ENCODE measurements around the gene GOLT1B. TPM values are rescaled to one million over a fixed set of nuclear protein-coding genes. Genes with fewer than 3 reads are reported as not detected.

The GOLT1B gene
- total and polyA plus RNA-seq, 8 donors = 10.5 to 25.5 (median 16.5) TPM

DNA sequence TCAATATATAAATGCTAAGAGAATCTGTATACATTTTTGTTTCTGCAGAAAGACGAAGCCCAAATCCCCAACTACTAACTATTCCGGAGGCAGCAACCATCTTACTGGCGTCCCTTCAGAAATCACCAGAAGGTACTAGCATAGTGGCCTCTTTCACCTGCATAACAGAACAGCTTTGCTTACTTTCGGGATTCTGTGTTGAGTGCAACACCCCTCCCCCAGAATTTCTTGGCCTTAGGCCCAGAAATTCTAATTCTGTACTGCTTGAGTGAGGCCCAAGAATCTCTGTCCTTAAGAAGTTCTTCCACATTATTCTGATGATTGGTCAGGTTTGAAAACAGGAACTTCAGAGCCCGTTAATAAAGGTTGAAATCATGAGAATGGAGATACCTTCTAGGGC, 27.4 kb downstream of the GOLT1B start:
- H3K27me3 ChIP-seq = no peaks in the 10 kb centered on the region
- peaks cover 0 to 11% (median 8%) of the 10 kb centered on the region in 3 donors for H3K4me1 ChIP-seq
- no peaks in the 10 kb centered on the region for H3K9me3 ChIP-seq
- WGBS, 2 donors = 43 to 44% methylated on average over 5 of the region's 5 CpGs
- no peaks in the 10 kb centered on the region for H3K36me3 ChIP-seq
- ATAC-seq (peak; percentile 48 to 66 (median 59)), DNase-seq (peak in 4 of 6 donors; percentile 14 to 70 (median 43)), FAIRE-seq (no peak)
- H3K27ac ChIP-seq = peak overlapping the region in 2 of 4 donors; percentile 88 to 93
- intact Hi-C loops (cut with DNase I) = no loop called here
- TF ChIP-seq, protein P1, sequence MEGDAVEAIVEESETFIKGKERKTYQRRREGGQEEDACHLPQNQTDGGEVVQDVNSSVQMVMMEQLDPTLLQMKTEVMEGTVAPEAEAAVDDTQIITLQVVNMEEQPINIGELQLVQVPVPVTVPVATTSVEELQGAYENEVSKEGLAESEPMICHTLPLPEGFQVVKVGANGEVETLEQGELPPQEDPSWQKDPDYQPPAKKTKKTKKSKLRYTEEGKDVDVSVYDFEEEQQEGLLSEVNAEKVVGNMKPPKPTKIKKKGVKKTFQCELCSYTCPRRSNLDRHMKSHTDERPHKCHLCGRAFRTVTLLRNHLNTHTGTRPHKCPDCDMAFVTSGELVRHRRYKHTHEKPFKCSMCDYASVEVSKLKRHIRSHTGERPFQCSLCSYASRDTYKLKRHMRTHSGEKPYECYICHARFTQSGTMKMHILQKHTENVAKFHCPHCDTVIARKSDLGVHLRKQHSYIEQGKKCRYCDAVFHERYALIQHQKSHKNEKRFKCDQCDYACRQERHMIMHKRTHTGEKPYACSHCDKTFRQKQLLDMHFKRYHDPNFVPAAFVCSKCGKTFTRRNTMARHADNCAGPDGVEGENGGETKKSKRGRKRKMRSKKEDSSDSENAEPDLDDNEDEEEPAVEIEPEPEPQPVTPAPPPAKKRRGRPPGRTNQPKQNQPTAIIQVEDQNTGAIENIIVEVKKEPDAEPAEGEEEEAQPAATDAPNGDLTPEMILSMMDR (IDR thresholded peaks at IDR 0.05) = no peak
- peak overlapping the region in 1 of 4 donors; percentile 82 for H3K4me3 ChIP-seq

DNA sequence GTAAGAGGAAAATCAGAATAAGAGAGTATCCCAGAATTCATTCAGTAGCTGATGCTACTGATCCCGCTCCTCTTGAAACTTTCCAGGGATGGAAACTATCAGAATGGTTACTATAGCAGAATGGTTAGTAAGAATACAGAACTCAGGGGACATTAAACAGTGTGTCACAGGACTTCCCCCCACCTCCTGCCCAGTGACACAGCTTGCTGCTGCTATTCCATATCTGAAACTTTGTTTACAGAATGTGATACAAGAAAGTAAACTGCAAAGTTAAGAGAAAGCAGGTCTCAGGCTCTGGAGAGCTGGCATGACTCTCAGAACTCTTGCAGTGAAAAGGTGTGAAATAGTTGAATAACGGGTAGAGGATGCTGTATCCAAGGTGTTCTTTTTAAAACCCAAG, 27.9 kb downstream of the GOLT1B start:
- Histone ChIP-seq H3K27ac (peak overlapping the region in 2 of 4 donors; percentile 88 to 93), H3K36me3 (no peaks in the 10 kb centered on the region), H3K9me3 (no peaks in the 10 kb centered on the region), H3K27me3 (no peaks in the 10 kb centered on the region), H3K4me3 (no peak overlapping the region), H3K4me1 (peaks cover 0 to 11% (median 8%) of the 10 kb centered on the region in 3 donors)
- FAIRE-seq (no peak), DNase-seq (peak in 3 of 6 donors; percentile 28 to 56 (median 43)), ATAC-seq (peak; percentile 33 to 55 (median 41))
- intact Hi-C loops (cut with DNase I) = no loop called here
- WGBS, 2 donors = 35 to 42% methylated on average over 2 of the region's 2 CpGs
- TF ChIP-seq, protein P1 (IDR thresholded peaks at IDR 0.05) = no peak

DNA sequence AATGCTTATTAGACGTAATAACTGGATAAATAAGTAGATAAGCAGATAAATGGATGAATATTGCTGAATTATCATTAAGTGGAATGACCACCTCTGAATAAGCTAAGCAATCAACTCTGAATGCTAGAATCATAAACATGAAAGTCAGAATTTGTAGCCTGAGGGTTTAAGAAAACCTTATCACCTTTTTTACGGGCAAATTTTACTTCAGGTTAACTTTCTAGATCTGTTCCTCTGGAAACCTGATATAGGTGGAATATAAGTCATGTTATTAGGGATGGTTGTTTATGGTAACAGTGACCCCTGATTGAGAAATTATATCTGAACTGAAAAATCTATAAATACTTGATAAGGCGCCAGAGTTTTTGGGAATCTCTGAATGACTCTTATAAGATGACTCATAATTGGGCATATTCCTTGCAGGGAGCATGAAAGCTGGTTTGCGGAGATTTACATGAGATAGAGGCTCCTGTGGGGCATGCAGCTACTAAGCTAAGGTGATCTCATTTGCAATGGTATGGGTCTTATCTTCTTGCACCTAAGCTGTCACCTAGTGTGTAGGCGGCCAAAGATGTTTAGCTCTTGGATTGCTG, 36.6 kb downstream of the GOLT1B start:
- H3K9me3 ChIP-seq = no peaks in the 10 kb centered on the region
- 85 to 95% methylated on average over 5 of the region's 5 CpGs for WGBS, 2 donors
- DNase-seq = no peak
- H3K27ac ChIP-seq = no peak overlapping the region
- intact Hi-C loops (cut with DNase I) = no loop called here
- TF ChIP-seq, protein P1 (IDR thresholded peaks at IDR 0.05) = no peak
- peaks cover 0 to 4% (median 0%) of the 10 kb centered on the region in 3 donors for H3K4me1 ChIP-seq
- H3K4me3 ChIP-seq = no peak overlapping the region
- no peaks in the 10 kb centered on the region for H3K36me3 ChIP-seq
- no peak for ATAC-seq
- FAIRE-seq = no peak
- no peaks in the 10 kb centered on the region for H3K27me3 ChIP-seq

DNA sequence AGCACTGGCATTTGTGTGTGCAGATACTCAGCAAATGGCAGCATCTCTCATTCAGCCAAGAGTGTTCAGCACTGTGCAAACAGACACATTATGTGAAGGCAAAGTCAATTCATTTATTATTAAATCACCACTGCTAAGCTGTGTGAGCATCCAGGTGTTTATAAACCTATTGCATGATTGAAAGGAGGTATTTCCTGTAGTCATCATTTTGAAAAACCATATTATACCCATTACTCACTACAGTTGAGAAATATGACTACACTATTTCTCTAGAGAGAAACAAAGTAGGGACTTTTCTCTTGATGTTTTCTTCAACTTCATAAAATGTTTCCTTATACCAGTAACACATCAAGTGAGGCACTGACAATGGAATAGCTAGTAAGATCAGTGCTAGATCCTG, 38.2 kb downstream of the GOLT1B start:
- Histone ChIP-seq H3K27me3 (no peaks in the 10 kb centered on the region), H3K4me1 (peaks cover 0 to 4% (median 0%) of the 10 kb centered on the region in 3 donors), H3K36me3 (no peaks in the 10 kb centered on the region), H3K4me3 (no peak overlapping the region), H3K27ac (no peak overlapping the region), H3K9me3 (no peaks in the 10 kb centered on the region)
- TF ChIP-seq, protein P1 (IDR thresholded peaks at IDR 0.05) = no peak
- ATAC-seq (peak in 2 of 4 donors; percentile 18 to 24), FAIRE-seq (no peak), DNase-seq (no peak)
- intact Hi-C loops (cut with DNase I) = no loop called here

DNA sequence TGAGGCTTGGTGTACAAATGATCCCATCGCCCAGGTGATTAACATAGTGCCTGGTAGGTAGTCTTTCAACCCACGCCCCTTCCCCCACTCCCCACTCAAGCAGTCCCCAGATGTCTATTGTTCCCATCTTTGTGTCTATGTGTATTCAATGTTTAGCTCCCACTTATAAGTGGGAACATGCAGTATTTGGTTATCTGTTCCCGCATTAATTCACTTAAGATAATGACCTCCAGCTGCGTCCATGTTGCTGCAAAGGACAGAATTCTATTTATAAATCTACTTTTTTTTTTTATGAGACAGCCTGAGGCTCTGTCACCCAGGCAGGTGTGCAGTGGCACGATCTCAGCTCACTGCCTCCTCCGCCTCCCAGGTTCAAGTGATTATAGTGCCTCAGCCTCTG, 40.2 kb downstream of the GOLT1B start:
- intact Hi-C loops (cut with DNase I) = no loop called here
- Histone ChIP-seq H3K4me1 (peaks cover 0 to 12% (median 0%) of the 10 kb centered on the region in 3 donors), H3K9me3 (peaks cover 0 to 4% (median 0%) of the 10 kb centered on the region in 4 donors), H3K4me3 (no peak overlapping the region), H3K27ac (no peak overlapping the region), H3K36me3 (no peaks in the 10 kb centered on the region), H3K27me3 (peaks cover 0 to 3% (median 0%) of the 10 kb centered on the region in 4 donors)
- TF ChIP-seq, protein P1 (IDR thresholded peaks at IDR 0.05) = no peak
- no peak for FAIRE-seq
- DNase-seq = no peak
- no peak for ATAC-seq
- 76 to 81% methylated on average over 6 of the region's 6 CpGs for WGBS, 2 donors

Measured in pancreas (tissue), 10 donors.